Uterus (tissue), 4 donors: ENCODE data around the gene PNO1. TPM values are rescaled to one million over a fixed set of nuclear protein-coding genes. Genes with fewer than 3 reads are reported as not detected.
"Not testable (repeated sequence)": the region's sequence is repeated elsewhere in the genome, so short reads cannot be mapped to it uniquely, and the experiment has no call there.

ENCODE experiments used
- DNase-seq, 2 donors: peaks; one replicate each; pipeline ENCODE4 v3.0.0-alpha.2; 2019 to 2020
- H3K27ac ChIP-seq, 2 donors: fragments of 200-600 bp; sonication (generic); 1 replicate in 1 of 2; 2 replicates in 1 of 2; pipeline ENCODE4 v1.5.1; 2016 to 2018
- H3K27me3 ChIP-seq, 2 donors: fragments of 200-600 bp; sonication (generic); one replicate each; pipeline ENCODE4 v1.5.1; 2018 to 2019; ENCODE audit warnings: control low read depth in 1 of 2
- H3K36me3 ChIP-seq, 2 donors: fragments of 200-600 bp; sonication (generic); one replicate each; pipeline ENCODE4 v1.5.1; 2019; ENCODE audit warnings: control low read depth in 1 of 2
- H3K4me1 ChIP-seq, 2 donors: fragments of 200-600 bp; sonication (generic); one replicate each; pipeline ENCODE4 v1.5.1; 2018 to 2019; ENCODE audit warnings: control low read depth in 1 of 2
- H3K4me3 ChIP-seq, 2 donors: fragments of 200-600 bp; sonication (generic); 1 replicate in 1 of 2; 2 replicates in 1 of 2; pipeline ENCODE4 v1.5.1; 2018 to 2019; ENCODE audit warnings: mild to moderate bottlenecking in 1 of 2
- H3K9me3 ChIP-seq, 2 donors: fragments of 200-600 bp; sonication (generic); one replicate each; pipeline ENCODE4 v1.5.1; 2019; ENCODE audit warnings: control low read depth in 1 of 2
- POLR2A ChIP-seq, 2 donors: fragments of 450-650 bp; IDR thresholded peaks; one replicate each; pipeline ENCODE4 v1.6.1; 2016; ENCODE audit warnings: antibody characterized with exemption in 2 of 2, mild to moderate bottlenecking in 1 of 2, moderate library complexity in 1 of 2
- intact Hi-C: fragments of 100-400 bp; cut with DNase I; formaldehyde crosslinking; loops from one replicate; pipeline ENCODE4 v1.15.1; 2023; ENCODE audit warnings: low total_unique reads
- total RNA-seq, 4 donors: library from RNA; depleted of rRNA in 3 of 4; stranded (reverse); fragments of >200 nt in 3 of 4; gene quantifications; one replicate each; pipeline versions ENCODE4 v1.1.0 to v1.2.4, GENCODE V29; 2014 to 2023
- TF ChIP-seq, protein P1 (sequence below), 4 experiments: fragments of 200-600 bp in 2 of 4; fragments of 450-650 bp in 2 of 4; sonication (generic) in 2 of 4; IDR thresholded peaks; one replicate each; pipeline ENCODE4 v1.5.1; 2016 to 2019; ENCODE audit warnings: antibody characterized with exemption in 4 of 4, mild to moderate bottlenecking in 2 of 4, moderate library complexity in 1 of 4
- donor health status: DM: yes; HTN: yes; CAD: no.

The PNO1 gene
- total RNA-seq, 4 donors from 2014 or later, result 7.6 to 15.8 (median 12.2) TPM

GRCh38 chr2:68172990-68173700 is 15.5 kb downstream of the PNO1 start:
- no peak for TF ChIP-seq POLR2A (IDR thresholded peaks at IDR 0.05)
- TF ChIP-seq, protein P1, sequence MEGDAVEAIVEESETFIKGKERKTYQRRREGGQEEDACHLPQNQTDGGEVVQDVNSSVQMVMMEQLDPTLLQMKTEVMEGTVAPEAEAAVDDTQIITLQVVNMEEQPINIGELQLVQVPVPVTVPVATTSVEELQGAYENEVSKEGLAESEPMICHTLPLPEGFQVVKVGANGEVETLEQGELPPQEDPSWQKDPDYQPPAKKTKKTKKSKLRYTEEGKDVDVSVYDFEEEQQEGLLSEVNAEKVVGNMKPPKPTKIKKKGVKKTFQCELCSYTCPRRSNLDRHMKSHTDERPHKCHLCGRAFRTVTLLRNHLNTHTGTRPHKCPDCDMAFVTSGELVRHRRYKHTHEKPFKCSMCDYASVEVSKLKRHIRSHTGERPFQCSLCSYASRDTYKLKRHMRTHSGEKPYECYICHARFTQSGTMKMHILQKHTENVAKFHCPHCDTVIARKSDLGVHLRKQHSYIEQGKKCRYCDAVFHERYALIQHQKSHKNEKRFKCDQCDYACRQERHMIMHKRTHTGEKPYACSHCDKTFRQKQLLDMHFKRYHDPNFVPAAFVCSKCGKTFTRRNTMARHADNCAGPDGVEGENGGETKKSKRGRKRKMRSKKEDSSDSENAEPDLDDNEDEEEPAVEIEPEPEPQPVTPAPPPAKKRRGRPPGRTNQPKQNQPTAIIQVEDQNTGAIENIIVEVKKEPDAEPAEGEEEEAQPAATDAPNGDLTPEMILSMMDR (IDR thresholded peaks at IDR 0.05), result no peak
- intact Hi-C loops, result no loop called here
- Histone ChIP-seq H3K27me3 (no peaks in the 10 kb centered on the region), H3K27ac (no peak overlapping the region), H3K4me3 (no peak overlapping the region), H3K36me3 (no peaks in the 10 kb centered on the region), H3K4me1 (no peaks in the 10 kb centered on the region), H3K9me3 (no peaks in the 10 kb centered on the region)
- DNase-seq, result no peak

GRCh38 chr2:68175210-68175609 is 17.5 kb downstream of the PNO1 start:
- H3K4me3 ChIP-seq, H3K9me3 ChIP-seq, H3K4me1 ChIP-seq, H3K27me3 ChIP-seq, H3K27ac ChIP-seq, DNase-seq, H3K36me3 ChIP-seq, intact Hi-C loops: not testable (repeated sequence)

DNA sequence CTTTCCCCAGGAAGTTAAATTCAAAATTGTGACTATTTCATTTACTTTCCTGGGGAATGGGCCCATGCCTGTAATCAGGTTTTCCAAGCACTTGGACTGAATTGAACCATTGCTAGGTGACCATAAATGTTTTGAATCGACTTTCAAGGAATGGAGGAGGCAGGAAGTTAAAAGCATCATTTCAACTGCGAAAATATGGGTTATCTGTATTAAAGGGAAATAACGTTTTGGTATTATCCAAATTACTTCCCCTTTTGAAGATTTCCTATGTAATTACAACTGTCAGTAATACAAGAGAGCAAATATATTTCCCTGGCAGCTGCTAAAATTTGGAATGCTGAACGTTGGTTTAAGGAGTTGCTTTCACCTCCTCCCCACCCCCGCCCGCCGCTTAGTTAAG is 19.0 kb downstream of the PNO1 start:
- H3K27me3 ChIP-seq, result no peaks in the 10 kb centered on the region
- DNase-seq, result no peak
- intact Hi-C loops, result no loop called here
- TF ChIP-seq, protein P1 (IDR thresholded peaks at IDR 0.05), result no peak
- TF ChIP-seq POLR2A (IDR thresholded peaks at IDR 0.05), result no peak
- no peak overlapping the region for H3K27ac ChIP-seq
- no peak overlapping the region for H3K4me3 ChIP-seq
- no peaks in the 10 kb centered on the region for H3K4me1 ChIP-seq
- no peaks in the 10 kb centered on the region for H3K9me3 ChIP-seq
- no peaks in the 10 kb centered on the region for H3K36me3 ChIP-seq

GRCh38 chr2:68177541-68177940 is 19.9 kb downstream of the PNO1 start:
- no peak for DNase-seq
- intact Hi-C loops, result no loop called here
- no peaks in the 10 kb centered on the region for H3K27me3 ChIP-seq
- no peaks in the 10 kb centered on the region for H3K9me3 ChIP-seq
- no peak overlapping the region for H3K4me3 ChIP-seq
- TF ChIP-seq, protein P1 (IDR thresholded peaks at IDR 0.05), result no peak
- H3K36me3 ChIP-seq, result no peaks in the 10 kb centered on the region
- no peak overlapping the region for H3K27ac ChIP-seq
- H3K4me1 ChIP-seq, result no peaks in the 10 kb centered on the region

GRCh38 chr2:68178432-68178831 is 20.7 kb downstream of the PNO1 start:
- Histone ChIP-seq H3K4me1 (no peaks in the 10 kb centered on the region), H3K4me3 (no peak overlapping the region), H3K9me3 (no peaks in the 10 kb centered on the region), H3K36me3 (no peaks in the 10 kb centered on the region), H3K27ac (no peak overlapping the region), H3K27me3 (no peaks in the 10 kb centered on the region)
- DNase-seq, result no peak
- intact Hi-C loops, result no loop called here
- TF ChIP-seq, protein P1 (IDR thresholded peaks at IDR 0.05), result no peak
- TF ChIP-seq POLR2A (IDR thresholded peaks at IDR 0.05), result no peak
